GM19467 (cell line): Measurements from ENCODE around the gene CDO1.

Source experiments
- ATAC-seq: cut with Tn5 transposase; IDR thresholded peaks from one replicate; pipeline ENCODE4 v1.9.1; 2021; ENCODE audit warnings: mild to moderate bottlenecking, moderate library complexity; ENCODE audit not compliant: unreplicated experiment

The CDO1 gene

DNA sequence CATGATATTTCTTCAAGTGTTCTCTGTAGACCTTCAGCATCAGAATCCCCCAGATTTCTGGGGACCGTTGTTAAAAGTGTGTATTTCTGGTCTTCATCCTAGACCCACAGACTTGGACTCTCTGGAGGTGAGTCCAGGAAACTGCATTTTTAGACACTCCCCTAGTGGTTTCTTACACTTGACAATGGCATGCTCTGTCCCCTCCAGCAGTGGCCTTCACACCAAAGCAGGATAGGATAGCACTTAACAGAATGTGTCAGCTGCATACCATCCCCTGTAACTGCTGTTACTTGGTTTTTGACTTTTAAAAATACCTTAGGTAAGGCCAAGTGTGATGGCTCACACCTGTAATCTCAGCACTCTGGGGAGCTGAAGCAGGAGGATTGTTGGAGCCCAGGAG, 20.8 kb downstream of the CDO1 start:
- no peak for ATAC-seq

- no peak for ATAC-seq
Observed at GRCh38 chr5:115788440-115788839, 28.0 kb downstream of the CDO1 start.

- ATAC-seq, result no peak
Observed at GRCh38 chr5:115787426-115787825, 29.0 kb downstream of the CDO1 start.

DNA sequence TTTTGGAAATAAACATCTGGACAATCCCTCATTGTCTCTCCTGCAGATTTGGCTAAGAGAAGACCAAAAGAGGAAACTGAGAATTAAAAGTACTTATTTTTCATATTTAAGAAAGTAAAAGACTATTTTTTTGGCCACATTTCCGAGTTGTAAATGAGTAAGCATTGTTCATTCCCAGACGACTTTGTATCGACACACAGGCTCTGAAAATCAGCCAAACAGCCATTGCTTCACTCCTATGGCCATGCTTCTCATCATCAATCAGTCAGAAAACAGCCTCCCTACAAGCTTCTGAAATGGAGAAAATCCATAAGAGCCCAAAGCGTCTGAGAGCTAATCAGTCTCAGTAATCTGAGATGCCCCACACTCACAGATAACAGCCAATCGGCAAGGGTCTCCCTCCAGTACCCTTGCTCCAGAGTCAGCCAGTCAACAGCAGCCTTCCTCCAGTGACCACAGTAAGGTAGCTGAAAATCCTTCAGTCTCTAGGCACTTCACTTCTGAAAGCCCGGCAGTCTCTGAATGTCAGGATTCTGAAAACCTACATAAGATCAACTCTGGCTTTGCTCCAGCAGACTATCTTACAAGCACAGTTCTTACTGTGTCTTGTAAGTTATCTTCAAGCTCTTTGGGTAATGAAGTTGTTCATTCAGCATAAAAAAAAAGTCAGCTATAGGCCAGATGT, 30.9 kb downstream of the CDO1 start:
- no peak for ATAC-seq

DNA sequence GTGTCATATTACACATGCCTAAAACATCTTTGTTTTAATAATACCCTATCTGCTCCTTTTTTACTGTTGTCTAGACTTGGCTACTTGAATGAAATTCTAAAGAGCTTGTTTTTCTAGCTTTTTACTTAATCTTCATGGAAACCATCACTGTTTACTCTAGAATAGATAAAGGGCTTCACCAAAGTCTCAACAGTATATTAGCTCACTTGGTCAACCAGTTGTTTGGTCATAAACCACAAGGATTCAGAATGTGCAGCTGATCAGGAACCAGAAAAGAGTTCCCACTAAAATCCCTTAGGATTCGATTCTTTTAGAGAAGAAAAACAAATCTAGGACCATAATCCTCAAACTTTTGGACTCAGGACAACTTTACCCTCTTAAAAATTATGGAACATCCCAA, 38.0 kb downstream of the CDO1 start:
- ATAC-seq, result no peak

GRCh38 chr5:115776989-115777388, 39.5 kb downstream of the CDO1 start:
- ATAC-seq, result no peak

- no peak for ATAC-seq
Observed at GRCh38 chr5:115775999-115776398, 40.5 kb downstream of the CDO1 start.

DNA sequence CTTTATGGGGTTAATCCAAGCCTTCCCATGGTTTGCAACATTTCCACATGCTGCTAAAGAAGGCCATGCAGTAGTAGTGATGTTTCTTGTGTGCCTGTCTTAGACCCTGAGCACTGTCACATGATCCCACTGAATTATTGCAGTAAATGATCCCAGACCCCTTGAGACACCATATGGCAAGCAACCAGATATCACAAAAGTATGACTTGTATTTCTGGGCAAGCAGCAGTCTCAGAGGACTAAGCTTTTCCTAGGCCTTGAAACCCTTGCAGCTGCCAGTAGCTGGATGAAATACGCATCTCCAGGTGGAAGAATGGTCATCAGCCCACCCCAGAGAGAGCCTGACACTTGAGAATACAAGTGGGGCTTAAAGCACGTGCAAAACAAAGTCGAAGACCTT, 41.8 kb downstream of the CDO1 start:
- ATAC-seq, result no peak

- no peak for ATAC-seq
Observed at GRCh38 chr5:115772731-115773475, 43.6 kb downstream of the CDO1 start.

DNA sequence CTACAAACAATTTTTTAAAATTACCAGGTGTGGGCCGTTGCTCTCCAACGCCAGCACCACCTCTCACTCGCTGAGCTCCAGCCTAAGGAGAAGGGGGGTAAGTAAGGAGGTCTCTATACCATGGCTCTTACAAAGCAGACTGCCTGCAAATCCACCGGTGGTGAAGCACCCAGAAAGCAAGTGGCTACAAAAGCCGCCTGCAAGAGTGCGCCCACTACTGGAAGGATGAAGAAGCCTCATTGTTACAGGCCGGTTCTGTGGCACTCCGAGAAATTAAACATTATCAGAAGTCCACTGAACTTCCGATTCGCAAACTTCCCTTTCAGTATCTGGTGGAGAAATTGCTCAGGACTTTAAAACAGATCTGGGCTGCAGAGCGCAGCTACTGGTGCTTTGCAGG, 46.0 kb downstream of the CDO1 start:
- ATAC-seq, result no peak

DNA sequence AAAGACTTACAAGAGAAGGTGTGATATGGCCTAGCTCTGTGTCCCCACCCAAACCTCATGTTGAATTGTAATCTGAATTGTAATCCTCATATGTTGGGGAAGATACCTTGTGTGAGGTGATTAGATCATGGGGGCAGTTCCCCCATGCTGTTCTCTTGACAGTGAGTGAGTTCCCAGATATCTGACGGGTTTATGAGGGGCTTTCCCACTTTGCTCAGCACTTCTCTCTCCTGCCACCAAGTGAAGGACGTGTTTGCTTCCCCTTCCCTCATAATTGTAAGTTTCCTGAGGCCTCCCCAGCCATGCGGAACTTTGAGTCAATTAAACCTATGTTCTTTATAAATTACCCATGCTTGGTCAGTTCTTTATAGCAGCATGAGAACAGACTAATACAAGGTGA, 49.0 kb downstream of the CDO1 start:
- no peak for ATAC-seq

DNA sequence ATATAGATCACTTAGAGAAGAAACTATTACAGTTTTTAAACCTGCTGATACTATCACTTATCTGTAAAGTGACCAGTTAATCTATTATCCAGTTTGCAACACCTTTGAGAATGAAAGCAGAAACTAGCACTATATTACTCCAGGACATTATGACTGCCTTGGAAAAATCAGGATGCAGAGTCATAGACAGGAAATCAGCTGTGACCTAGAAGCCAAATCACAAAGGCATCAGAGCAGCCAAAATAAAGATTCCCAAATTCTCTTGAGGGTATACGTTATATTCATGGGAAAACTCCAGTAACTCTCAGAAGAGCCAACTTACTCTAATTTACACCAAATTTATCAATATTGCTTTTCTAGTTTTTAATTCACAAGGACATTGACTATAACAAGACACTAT, 49.9 kb downstream of the CDO1 start:
- ATAC-seq, result no peak

DNA sequence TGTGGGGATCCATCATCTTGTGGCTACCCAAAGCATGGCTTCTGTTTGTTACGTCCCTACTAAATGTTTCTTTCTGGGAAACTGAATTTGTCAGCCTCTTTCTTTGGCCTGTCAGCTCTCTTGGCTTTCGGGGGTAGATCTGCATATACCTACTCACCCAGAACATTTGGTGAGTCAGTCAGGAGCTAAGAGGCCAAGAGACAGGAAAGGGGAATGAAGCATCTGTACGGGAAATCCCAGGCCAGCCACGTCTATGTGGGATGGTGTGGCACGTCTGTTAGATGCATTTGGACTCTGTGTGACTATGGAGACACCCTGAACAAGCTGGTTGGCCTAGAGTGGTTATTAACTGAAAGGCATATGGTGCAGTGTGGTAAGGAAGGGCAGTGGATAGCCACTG, 58.1 kb downstream of the CDO1 start:
- ATAC-seq, result no peak

DNA sequence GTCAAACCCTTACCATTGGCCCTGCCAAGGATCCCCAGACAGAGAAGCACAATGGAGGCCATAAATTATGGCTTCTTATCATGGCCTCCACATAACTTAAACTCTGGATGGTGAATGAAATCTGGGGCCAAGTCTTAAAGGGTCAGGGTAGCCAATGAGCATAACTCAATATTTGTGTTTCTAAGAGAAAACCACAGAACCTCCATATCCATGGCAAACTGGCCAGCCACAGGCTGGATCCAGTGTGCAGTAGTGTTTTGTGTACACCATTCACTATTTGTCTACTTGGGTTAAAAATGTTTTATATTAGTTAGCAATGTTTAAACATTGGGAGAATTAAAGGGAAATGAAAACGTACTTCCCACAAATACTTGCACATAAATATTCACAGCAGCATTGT, 60.8 kb downstream of the CDO1 start:
- no peak for ATAC-seq
